Natural killer cell (primary cell): ENCODE measurements around the gene PRPF8. TPM values are rescaled to one million over a fixed set of nuclear protein-coding genes. Genes with fewer than 3 reads are reported as not detected.
"Not testable (repeated sequence)": the region's sequence is repeated elsewhere in the genome, so short reads cannot be mapped to it uniquely, and the experiment has no call there.

ENCODE experiments used
- ATAC-seq, 3 donors: fragments of 150-1000 bp in 2 of 3; fragments of 200-7000 bp in 1 of 3; cut with Tn5 transposase; 1 replicate in 1 of 3; 2 replicates in 2 of 3; pipeline ENCODE4 v1.10.0; 2021; ENCODE audit warnings: mild to moderate bottlenecking in 2 of 3, moderate library complexity in 2 of 3
- DNase-seq, 2 donors: peaks; one replicate each; pipeline versions ENCODE4 v3.0.0 to v3.0.0-alpha.2; 2013 to 2021; ENCODE audit warnings: mixed read lengths in 1 of 2
- H3K27ac ChIP-seq: one replicate; pipeline ENCODE4 v1.5.1; 2013; ENCODE audit warnings: mild to moderate bottlenecking, low read length
- H3K27me3 ChIP-seq: one replicate; pipeline ENCODE4 v1.6.1; 2013; ENCODE audit warnings: low read length; ENCODE audit not compliant: control insufficient read depth, insufficient read depth
- H3K36me3 ChIP-seq: one replicate; pipeline ENCODE4 v1.6.1; 2013; ENCODE audit warnings: low read length; ENCODE audit not compliant: control insufficient read depth, insufficient read depth
- H3K4me1 ChIP-seq: one replicate; pipeline ENCODE4 v1.6.1; 2013; ENCODE audit warnings: low read length; ENCODE audit not compliant: control insufficient read depth, insufficient read depth
- H3K4me3 ChIP-seq: one replicate; pipeline ENCODE4 v1.5.1; 2013; ENCODE audit warnings: low read length
- H3K9me3 ChIP-seq: one replicate; pipeline ENCODE4 v1.6.1; 2013; ENCODE audit warnings: low read length; ENCODE audit not compliant: control insufficient read depth, insufficient read depth
- H3K27ac Mint-ChIP-seq, 2 donors: one replicate each; pipeline ENCODE4 v1.8.0; 2022; ENCODE audit warnings: mild to moderate bottlenecking in 2 of 2, mixed read lengths in 2 of 2, moderate library complexity in 1 of 2
- H3K27me3 Mint-ChIP-seq, 2 donors: one replicate each; pipeline ENCODE4 v1.8.0; 2022; ENCODE audit warnings: low read depth in 2 of 2, mixed read lengths in 2 of 2
- H3K36me3 Mint-ChIP-seq: one replicate; pipeline ENCODE4 v1.8.0; 2022; ENCODE audit warnings: mixed read lengths
- H3K4me1 Mint-ChIP-seq, 2 donors: one replicate each; pipeline ENCODE4 v1.8.0; 2022; ENCODE audit warnings: mixed read lengths in 2 of 2
- H3K4me3 Mint-ChIP-seq: one replicate; pipeline ENCODE4 v1.8.0; 2022; ENCODE audit warnings: mild to moderate bottlenecking, moderate library complexity, mixed read lengths
- H3K9me3 Mint-ChIP-seq, 2 donors: one replicate each; pipeline ENCODE4 v1.8.0; 2022; ENCODE audit warnings: mixed read lengths in 2 of 2
- WGBS: methylation state at CpG from one replicate; pipeline ENCODE4 v1.1.7; 2013; ENCODE audit warnings: missing lambda C conversion rate; ENCODE audit not compliant: insufficient coverage; 5-methylcytosine and 5-hydroxymethylcytosine counted together
- intact Hi-C: fragments of 100-400 bp; cut with micrococcal nuclease; formaldehyde crosslinking; loops from one replicate; pipeline ENCODE4 v1.14.2; 2022
- total RNA-seq, 4 donors: library from RNA; stranded (reverse); fragments of 120-200 nt in 1 of 4; gene quantifications; one replicate each; pipeline versions ENCODE4 v1.2.3 to v1.2.4, GENCODE V29; 2013 to 2022
- TF ChIP-seq, protein P1 (sequence below): fragments of 200-600 bp; IDR thresholded peaks from one replicate; pipeline ENCODE4 v1.8.0; 2022; ENCODE audit warnings: antibody characterized with exemption

PRPF8 gene
- total RNA-seq, 3 donors from 2014 or later (not counting 1 experiment from before 2014, with no cell fraction given), result 475 to 508 (median 480) TPM

DNA sequence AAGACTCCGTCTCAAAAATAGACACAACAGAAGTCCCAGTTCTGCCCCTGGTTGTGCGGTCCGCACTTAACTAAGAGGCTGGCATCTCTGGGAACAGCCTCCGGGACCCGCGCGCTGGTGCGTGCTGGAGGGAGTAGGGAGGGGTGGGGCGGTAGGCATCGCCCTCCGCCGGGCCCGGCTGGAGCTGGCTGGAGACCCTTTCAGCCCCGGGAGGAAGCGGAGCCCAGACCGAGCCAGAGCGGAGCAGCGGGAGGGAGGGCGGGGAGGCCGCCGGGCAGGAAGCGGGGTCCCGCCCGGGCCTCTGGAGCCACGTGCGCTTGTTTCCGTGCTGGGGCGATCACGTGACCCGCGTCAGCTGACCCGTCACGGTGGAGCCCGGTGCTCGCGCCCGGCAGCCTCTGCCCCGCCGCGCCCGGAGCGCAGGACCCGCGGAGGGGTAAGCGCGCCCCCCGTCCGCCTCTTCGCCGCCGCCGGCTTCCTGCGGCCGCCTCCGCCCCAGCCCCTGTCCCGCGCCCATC is 39.7 kb upstream of the PRPF8 start, which contains the start of gene WDR81:
Gene WDR81, plus strand, starts transcription at position 354 of the 518 bp plus-strand sequence. CDS start 256 bp downstream, outside the sequence.
- Histone ChIP-seq H3K4me1 (peaks cover 70% of the 10 kb centered on the region), H3K4me3 (peak within 1 kb of the TSS; percentile 53), H3K27me3 (no peaks in the 10 kb centered on the region), H3K36me3 (peaks cover 21% of the 10 kb centered on the region), H3K27ac (peak within 1 kb of the TSS; percentile 79), H3K9me3 (no peaks in the 10 kb centered on the region)
- no peaks in the 10 kb centered on the region for H3K36me3 Mint-ChIP-seq
- TF ChIP-seq, protein P1, sequence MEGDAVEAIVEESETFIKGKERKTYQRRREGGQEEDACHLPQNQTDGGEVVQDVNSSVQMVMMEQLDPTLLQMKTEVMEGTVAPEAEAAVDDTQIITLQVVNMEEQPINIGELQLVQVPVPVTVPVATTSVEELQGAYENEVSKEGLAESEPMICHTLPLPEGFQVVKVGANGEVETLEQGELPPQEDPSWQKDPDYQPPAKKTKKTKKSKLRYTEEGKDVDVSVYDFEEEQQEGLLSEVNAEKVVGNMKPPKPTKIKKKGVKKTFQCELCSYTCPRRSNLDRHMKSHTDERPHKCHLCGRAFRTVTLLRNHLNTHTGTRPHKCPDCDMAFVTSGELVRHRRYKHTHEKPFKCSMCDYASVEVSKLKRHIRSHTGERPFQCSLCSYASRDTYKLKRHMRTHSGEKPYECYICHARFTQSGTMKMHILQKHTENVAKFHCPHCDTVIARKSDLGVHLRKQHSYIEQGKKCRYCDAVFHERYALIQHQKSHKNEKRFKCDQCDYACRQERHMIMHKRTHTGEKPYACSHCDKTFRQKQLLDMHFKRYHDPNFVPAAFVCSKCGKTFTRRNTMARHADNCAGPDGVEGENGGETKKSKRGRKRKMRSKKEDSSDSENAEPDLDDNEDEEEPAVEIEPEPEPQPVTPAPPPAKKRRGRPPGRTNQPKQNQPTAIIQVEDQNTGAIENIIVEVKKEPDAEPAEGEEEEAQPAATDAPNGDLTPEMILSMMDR, result no peak
- peak; percentile 71 to 85 (median 82) for ATAC-seq
- peak within 1 kb of the TSS; percentile 88 to 93 for H3K27ac Mint-ChIP-seq
- under 1% methylated on average over 57 of the region's 57 CpGs for WGBS
- intact Hi-C loops, result loop anchor here (5.0 kb wide), 2 partner anchors 58 to 143 kb away; no protein-coding TSS in a partner anchor
- H3K4me1 Mint-ChIP-seq, result peaks cover 15 to 40% of the 10 kb centered on the region in 2 donors
- H3K4me3 Mint-ChIP-seq, result peak within 1 kb of the TSS; percentile 79
- no peaks in the 10 kb centered on the region for H3K27me3 Mint-ChIP-seq
- peak; percentile 86 to 93 for DNase-seq
- H3K9me3 Mint-ChIP-seq, result no peaks in the 10 kb centered on the region

GRCh38 chr17:1722022-1722421 is 37.4 kb upstream of the PRPF8 start:
- intact Hi-C loops, result loop anchor here (5.0 kb wide), 2 partner anchors 60 to 145 kb away; no protein-coding TSS in a partner anchor
- H3K9me3 Mint-ChIP-seq, H3K27me3 Mint-ChIP-seq, H3K36me3 Mint-ChIP-seq, H3K36me3 ChIP-seq, H3K27ac ChIP-seq, ATAC-seq, H3K27me3 ChIP-seq, H3K9me3 ChIP-seq, DNase-seq, H3K4me3 ChIP-seq, H3K4me3 Mint-ChIP-seq: not testable (repeated sequence)
- peaks cover 24 to 42% of the 10 kb centered on the region in 2 donors for H3K4me1 Mint-ChIP-seq
- peak overlapping the region; percentile 88 to 93 for H3K27ac Mint-ChIP-seq
- WGBS, result 86% methylated on average over 8 of the region's 8 CpGs
- peaks cover 71% of the 10 kb centered on the region for H3K4me1 ChIP-seq

- peak overlapping the region; percentile 49 to 77 for H3K27ac Mint-ChIP-seq
- H3K4me1 Mint-ChIP-seq, result peaks cover 31 to 52% of the 10 kb centered on the region in 2 donors
- H3K27ac ChIP-seq, result no peak overlapping the region
- TF ChIP-seq, protein P1, result peak; percentile 94
- H3K36me3 Mint-ChIP-seq, result no peaks in the 10 kb centered on the region
- ATAC-seq, result no peak
- H3K27me3 Mint-ChIP-seq, result no peaks in the 10 kb centered on the region
- H3K9me3 ChIP-seq, result no peaks in the 10 kb centered on the region
- no peaks in the 10 kb centered on the region for H3K9me3 Mint-ChIP-seq
- intact Hi-C loops, result loop anchor here (5.0 kb wide), 2 partner anchors 61 to 146 kb away; no protein-coding TSS in a partner anchor
- 40% methylated on average over 11 of the region's 11 CpGs for WGBS
- H3K4me3 Mint-ChIP-seq, result peak overlapping the region; percentile 62
- no peak overlapping the region for H3K4me3 ChIP-seq
- H3K27me3 ChIP-seq, result no peaks in the 10 kb centered on the region
- peaks cover 65% of the 10 kb centered on the region for H3K4me1 ChIP-seq
- peaks cover 1% of the 10 kb centered on the region for H3K36me3 ChIP-seq
- DNase-seq, result peak; percentile 56 to 83
These were observed 36.3 kb upstream of the PRPF8 start for GRCh38 chr17:1720856-1721386.

- DNase-seq (no peak), ATAC-seq (no peak)
- Histone ChIP-seq H3K27ac (no peak overlapping the region), H3K4me1 (peaks cover 64% of the 10 kb centered on the region), H3K36me3 (peaks cover under 1% of the 10 kb centered on the region), H3K4me3 (no peak overlapping the region), H3K27me3 (no peaks in the 10 kb centered on the region), H3K9me3 (no peaks in the 10 kb centered on the region)
- Mint-ChIP-seq H3K36me3 (no peaks in the 10 kb centered on the region), H3K9me3 (no peaks in the 10 kb centered on the region), H3K27ac (peak overlapping the region; percentile 95 to 98), H3K27me3 (no peaks in the 10 kb centered on the region), H3K4me1 (peaks cover 26 to 57% of the 10 kb centered on the region in 2 donors), H3K4me3 (peak overlapping the region; percentile 99)
- TF ChIP-seq, protein P1, result no peak
- 89% methylated on average over 19 of the region's 19 CpGs for WGBS
- intact Hi-C loops, result loop anchor here (10.0 kb wide), 1 partner anchor 316 kb away; the partner anchor contains the start of gene DPH1
These were observed 33.9 kb upstream of the PRPF8 start for GRCh38 chr17:1718362-1719165.
